Measurements from ENCODE around the gene TRIML2.

Gene TRIML2

GRCh38 chr4:188111955-188112354, 2.6 kb upstream of the TRIML2 start:
- TF ChIP-seq TOX (CRISPR knock-in tag; IDR thresholded peaks at IDR 0.05; ENCODE audit: borderline replicate concordance) (no peak), ZFP30 (CRISPR knock-in tag; IDR thresholded peaks at IDR 0.05) (no peak), RARB (CRISPR knock-in tag; IDR thresholded peaks at IDR 0.05) (no peak), ARNTL (CRISPR knock-in tag; IDR thresholded peaks at IDR 0.05; ENCODE audit: borderline replicate concordance, low read depth) (no peak), ZNF70 (CRISPR knock-in tag; IDR thresholded peaks at IDR 0.05) (no peak)
- ATAC-seq: no peak

GRCh38 chr4:188110741-188111471, 1.5 kb upstream of the TRIML2 start:
- ATAC-seq: no peak
- TF ChIP-seq ZNF565 (CRISPR knock-in tag; conservative IDR thresholded peaks at IDR 0.05; ENCODE audit: low read depth) (no peak), POU6F1 (CRISPR knock-in tag; IDR thresholded peaks at IDR 0.05; ENCODE audit: borderline replicate concordance, low read depth) (no peak), TSHZ2 (CRISPR knock-in tag; IDR thresholded peaks at IDR 0.05) (no peak), ZC3H10 (CRISPR knock-in tag; IDR thresholded peaks at IDR 0.05) (no peak), ZFP3 (CRISPR knock-in tag; IDR thresholded peaks at IDR 0.05) (no peak), TCF4 (CRISPR knock-in tag; IDR thresholded peaks at IDR 0.05; ENCODE audit: borderline replicate concordance) (no peak), TOX (CRISPR knock-in tag; IDR thresholded peaks at IDR 0.05; ENCODE audit: borderline replicate concordance) (no peak), OSR1 (CRISPR knock-in tag; IDR thresholded peaks at IDR 0.05) (no peak), ISL1 (CRISPR knock-in tag; IDR thresholded peaks at IDR 0.05) (no peak), ARNTL (CRISPR knock-in tag; IDR thresholded peaks at IDR 0.05; ENCODE audit: borderline replicate concordance, low read depth) (no peak), CREB5 (CRISPR knock-in tag; IDR thresholded peaks at IDR 0.05; ENCODE audit: low read depth) (no peak), GLIS3 (CRISPR knock-in tag; IDR thresholded peaks at IDR 0.05) (no peak), CSRNP3 (CRISPR knock-in tag; IDR thresholded peaks at IDR 0.05) (no peak), PPARA (CRISPR knock-in tag; IDR thresholded peaks at IDR 0.05; ENCODE audit: borderline replicate concordance) (no peak), CSDC2 (CRISPR knock-in tag; IDR thresholded peaks at IDR 0.05) (no peak), PATZ1 (CRISPR knock-in tag; IDR thresholded peaks at IDR 0.05; ENCODE audit: borderline replicate concordance) (no peak), BACH2 (CRISPR knock-in tag; IDR thresholded peaks at IDR 0.05; ENCODE audit: borderline replicate concordance) (no peak), ESRRG (CRISPR knock-in tag; IDR thresholded peaks at IDR 0.05) (no peak), ZFP30 (CRISPR knock-in tag; IDR thresholded peaks at IDR 0.05) (no peak), ZNF8 (CRISPR knock-in tag; IDR thresholded peaks at IDR 0.05) (no peak)
